IMR-90 (cell line): ENCODE data around the gene AAGAB. TPM values are rescaled to one million over a fixed set of nuclear protein-coding genes. Genes with fewer than 3 reads are reported as not detected.

Experiments used
- ATAC-seq: fragments of 200-7000 bp; cut with Tn5 transposase; 2 replicates; pipeline ENCODE4 v1.9.1; 2020; ENCODE audit warnings: low read depth, mild to moderate bottlenecking, moderate library complexity
- BruUV-seq: library from RNA; stranded (reverse); fragments of 400-500 nt; replicated peaks from 2 replicates; lab custom pipeline; 2021; lab: Mats Ljungman, UMichigan
- CTCF ChIA-PET: fragments of 300-600 bp; formaldehyde crosslinking; extraction: SDS; loops from one replicate; lab custom pipeline; 2021; ENCODE audit warnings: antibody characterized with exemption; lab: Yijun Ruan, JAX
- POLR2A ChIA-PET: fragments of 300-600 bp; sonication (Branson Sonifier 250); formaldehyde crosslinking; loops from one replicate; lab custom pipeline; 2022; ENCODE audit warnings: antibody characterized with exemption; ENCODE audit not compliant: unreplicated experiment; lab: Charles Lee
- DNase-seq: peaks from one replicate; pipeline ENCODE4 v3.0.0; 2013
- H2AFZ ChIP-seq: replicated peaks from 2 replicates; pipeline ENCODE3; 2013; ENCODE audit warnings: low read length, mild to moderate bottlenecking; ENCODE audit not compliant: poor library complexity
- H2AK5ac ChIP-seq: 2 replicates; pipeline ENCODE4 v1.6.1; 2013; ENCODE audit warnings: low read depth, low read length, inconsistent platforms
- H2AK9ac ChIP-seq: replicated peaks from 2 replicates; pipeline ENCODE3; 2013; ENCODE audit warnings: mild to moderate bottlenecking, low read depth, low read length, moderate library complexity; ENCODE audit not compliant: poor library complexity
- H2BK120ac ChIP-seq: 2 replicates; pipeline ENCODE4 v1.6.1; 2013; ENCODE audit warnings: low read depth, low read length, inconsistent platforms
- H2BK15ac ChIP-seq: 3 replicates; pipeline ENCODE4 v1.6.1; 2013; ENCODE audit warnings: low read depth, low read length, inconsistent platforms
- H2BK20ac ChIP-seq: 2 replicates; pipeline ENCODE4 v1.6.1; 2013; ENCODE audit warnings: low read depth, mild to moderate bottlenecking, inconsistent platforms, low read length, moderate library complexity
- H2BK5ac ChIP-seq: 2 replicates; pipeline ENCODE4 v1.6.1; 2013; ENCODE audit warnings: mild to moderate bottlenecking, low read depth, low read length, inconsistent platforms; ENCODE audit not compliant: poor library complexity, severe bottlenecking
- H3K14ac ChIP-seq: replicated peaks from 2 replicates; pipeline ENCODE4 v1.6.1; 2013; ENCODE audit warnings: low read depth, low read length, inconsistent platforms
- H3K18ac ChIP-seq: 2 replicates; pipeline ENCODE4 v1.6.1; 2013; ENCODE audit warnings: low read depth, low read length, control low read depth
- H3K23ac ChIP-seq: 2 replicates; pipeline ENCODE4 v1.6.1; 2013; ENCODE audit warnings: low read depth, low read length, inconsistent platforms
- H3K27ac ChIP-seq: 2 replicates; pipeline ENCODE4 v1.5.1; 2013; ENCODE audit warnings: mild to moderate bottlenecking, control low read depth, low read length; ENCODE audit not compliant: insufficient read depth
- H3K27me3 ChIP-seq: 2 replicates; pipeline ENCODE4 v1.6.1; 2013; ENCODE audit warnings: low read length; ENCODE audit not compliant: control insufficient read depth, insufficient read depth
- H3K36me3 ChIP-seq: 2 replicates; pipeline ENCODE4 v1.6.1; 2013; ENCODE audit warnings: low read length, mixed read lengths; ENCODE audit not compliant: control insufficient read depth, insufficient read depth
- H3K4ac ChIP-seq: 2 replicates; pipeline ENCODE4 v1.6.1; 2013; ENCODE audit warnings: low read depth, low read length, inconsistent platforms
- H3K4me1 ChIP-seq: 2 replicates; pipeline ENCODE4 v1.6.1; 2013; ENCODE audit warnings: low read length, mixed read lengths; ENCODE audit not compliant: control insufficient read depth, insufficient read depth
- H3K4me2 ChIP-seq: 2 replicates; pipeline ENCODE4 v1.6.1; 2013; ENCODE audit warnings: low read depth, mild to moderate bottlenecking, control low read depth, low read length, moderate library complexity
- H3K4me3 ChIP-seq: 2 replicates; pipeline ENCODE4 v1.5.1; 2013; ENCODE audit warnings: low read depth, mild to moderate bottlenecking, control low read depth, low read length, moderate library complexity; ENCODE audit not compliant: insufficient read depth
- H3K56ac ChIP-seq: 2 replicates; pipeline ENCODE4 v1.6.1; 2013; ENCODE audit warnings: low read length, inconsistent platforms; ENCODE audit not compliant: insufficient read depth; ENCODE audit errors: extremely low read depth
- H3K79me1 ChIP-seq, 2 experiments: 2 replicates each; pipeline ENCODE4 v1.6.1; 2013; ENCODE audit warnings: low read length in 2 of 2, inconsistent platforms in 1 of 2, low read depth in 1 of 2
- H3K9ac ChIP-seq: 2 replicates; pipeline ENCODE4 v1.6.1; 2013; ENCODE audit warnings: low read depth, low read length, control low read depth
- H3K9me1 ChIP-seq: 2 replicates; pipeline ENCODE4 v1.6.1; 2013; ENCODE audit warnings: low read length, inconsistent platforms; ENCODE audit not compliant: insufficient read depth
- H3K9me3 ChIP-seq: 2 replicates; pipeline ENCODE4 v1.6.1; 2013; ENCODE audit warnings: low read length; ENCODE audit not compliant: control insufficient read depth, insufficient read depth
- H4K20me1 ChIP-seq: 2 replicates; pipeline ENCODE4 v1.6.1; 2013; ENCODE audit warnings: low read length, inconsistent platforms; ENCODE audit not compliant: insufficient read depth
- H4K5ac ChIP-seq: 2 replicates; pipeline ENCODE4 v1.6.1; 2013; ENCODE audit warnings: mild to moderate bottlenecking, low read depth, low read length, control low read depth
- H4K8ac ChIP-seq, 2 experiments: 2 replicates each; pipeline ENCODE4 v1.6.1; 2013; ENCODE audit warnings: low read depth in 2 of 2, low read length in 2 of 2, control low read depth in 1 of 2, inconsistent platforms in 1 of 2
- H4K91ac ChIP-seq: 2 replicates; pipeline ENCODE4 v1.6.1; 2013; ENCODE audit warnings: low read depth, low read length, inconsistent platforms; ENCODE audit not compliant: insufficient read depth
- BHLHE40 ChIP-seq: fragments of 150-350 bp; IDR thresholded peaks from 2 replicates; pipeline ENCODE4 v1.6.1; 2016; ENCODE audit warnings: mild to moderate bottlenecking, low read depth, low read length
- CEBPB ChIP-seq: IDR thresholded peaks from 2 replicates; pipeline ENCODE4 v1.6.1; 2012; ENCODE audit warnings: low read depth, low read length, improper control_type of control experiment
- CHD1 ChIP-seq: IDR thresholded peaks from 2 replicates; pipeline ENCODE4 v1.6.1; 2012; ENCODE audit warnings: low read depth, low read length, improper control_type of control experiment
- FOS ChIP-seq: fragments of 150-350 bp; IDR thresholded peaks from 2 replicates; pipeline ENCODE4 v1.6.1; 2016; ENCODE audit warnings: low read depth, low read length
- MAFK ChIP-seq: IDR thresholded peaks from 2 replicates; pipeline ENCODE4 v1.6.1; 2012; ENCODE audit warnings: low read depth, low read length, improper control_type of control experiment
- MAZ ChIP-seq: IDR thresholded peaks from 2 replicates; pipeline ENCODE4 v1.6.1; 2012; ENCODE audit warnings: low read depth, mild to moderate bottlenecking, low read length, improper control_type of control experiment, moderate library complexity, borderline replicate concordance
- MXI1 ChIP-seq: IDR thresholded peaks from 2 replicates; pipeline ENCODE4 v1.6.1; 2012; ENCODE audit warnings: low read depth, mild to moderate bottlenecking, low read length, moderate library complexity, borderline replicate concordance
- NFE2L2 ChIP-seq: fragments of 150-350 bp; IDR thresholded peaks from 2 replicates; pipeline ENCODE4 v1.6.1; 2016; ENCODE audit warnings: low read depth, mild to moderate bottlenecking, low read length
- POLR2A ChIP-seq: IDR thresholded peaks from 2 replicates; pipeline ENCODE4 v1.6.1; 2012; ENCODE audit warnings: mild to moderate bottlenecking, low read depth, low read length
- RAD21 ChIP-seq: IDR thresholded peaks from 2 replicates; pipeline ENCODE4 v1.6.1; 2012; ENCODE audit warnings: low read length, improper control_type of control experiment
- RCOR1 ChIP-seq: IDR thresholded peaks from 2 replicates; pipeline ENCODE4 v1.6.1; 2012; ENCODE audit warnings: mild to moderate bottlenecking, low read length, improper control_type of control experiment; ENCODE audit not compliant: insufficient replicate concordance
- RFX5 ChIP-seq: IDR thresholded peaks from 2 replicates; pipeline ENCODE4 v1.8.0; 2012; ENCODE audit warnings: low read depth, mild to moderate bottlenecking, low read length, moderate library complexity
- SMC3 ChIP-seq: fragments of 150-350 bp; IDR thresholded peaks from 2 replicates; pipeline ENCODE4 v1.6.1; 2016; ENCODE audit warnings: low read depth, mild to moderate bottlenecking, antibody characterized with exemption, low read length, moderate library complexity
- WGBS, 2 experiments: methylation state at CpG; one replicate each; pipeline versions ENCODE4 v1.1.5 to v1.1.7; 2013; ENCODE audit warnings: missing lambda C conversion rate in 2 of 2; ENCODE audit not compliant: insufficient read length in 1 of 2; ENCODE audit errors: extremely low coverage in 2 of 2; 5-methylcytosine and 5-hydroxymethylcytosine counted together
- dilution Hi-C: fragments of 300-500 bp; cut with HindIII; formaldehyde crosslinking; loops from one replicate; pipeline ENCODE4 v1.14.3; 2018; ENCODE audit warnings: low sequenced_read_pairs; ENCODE audit not compliant: unreplicated experiment
- in situ Hi-C: fragments of 300-500 bp; cut with MboI; formaldehyde crosslinking; loops from 3 replicates; pipeline ENCODE4 v1.14.3; 2019; ENCODE audit warnings: low sequenced_read_pairs, inconsistent platforms, mixed read lengths
- intact Hi-C: fragments of 100-400 bp; cut with micrococcal nuclease; formaldehyde crosslinking; loops from 2 replicates; pipeline ENCODE4 v1.10.0; 2022
- polyA plus RNA-seq, 3 experiments: library from polyadenylated mRNA; depleted of rRNA; stranded (reverse); fragments of >200 nt; gene quantifications; 2 replicates each; pipeline ENCODE4 v1.2.3, GENCODE V29; 2012; ENCODE audit warnings: low replicate concordance in 1 of 3
- total RNA-seq: library from RNA; depleted of rRNA; stranded (reverse); fragments of >200 nt; gene quantifications from 2 replicates; pipeline ENCODE4 v1.2.3, GENCODE V29; 2012
- TF ChIP-seq, protein P1 (sequence below): fragments of 150-350 bp; IDR thresholded peaks from 2 replicates; pipeline ENCODE4 v1.6.1; 2017; ENCODE audit warnings: mild to moderate bottlenecking, antibody characterized with exemption, low read length, low read depth
- TF ChIP-seq, protein P2 (sequence below): conservative IDR thresholded peaks from 2 replicates; pipeline ENCODE4 v1.5.1; 2012; ENCODE audit warnings: mild to moderate bottlenecking, low read depth, low read length, improper control_type of control experiment
- TF ChIP-seq, protein P3 (sequence below): fragments of 150-350 bp; IDR thresholded peaks from 2 replicates; pipeline ENCODE4 v1.6.1; 2016; ENCODE audit warnings: low read depth, mild to moderate bottlenecking, low read length, moderate library complexity, borderline replicate concordance

The AAGAB gene
- total and polyA plus RNA-seq, 2 of the 4 experiments (the other 2 are of a cell fraction) = 26.1 to 69.7 TPM

DNA sequence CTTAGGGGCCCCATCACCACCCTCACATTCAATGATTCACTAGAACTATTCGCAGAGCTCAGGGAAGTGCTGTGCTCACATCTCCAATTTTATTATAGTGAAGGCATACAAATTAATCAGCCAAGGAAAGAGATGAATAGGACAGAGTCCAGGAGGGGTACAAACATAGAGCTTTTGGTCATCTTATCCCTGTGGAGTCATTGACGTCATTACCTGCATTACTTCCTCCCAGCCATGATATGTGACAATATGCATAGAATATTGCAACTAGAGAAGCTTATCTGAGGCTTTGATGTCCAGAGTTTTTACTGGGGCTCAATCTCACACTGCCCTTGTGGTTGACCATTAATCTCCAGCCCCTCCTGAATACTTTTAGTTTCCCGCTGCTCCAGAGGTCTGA is 1.6 kb upstream of the AAGAB start:
- Histone ChIP-seq H3K18ac (no peak overlapping the region), H2BK5ac (no peak overlapping the region), H2AK9ac (no peak overlapping the region), H3K79me1 (peaks cover 9 to 30% of the 10 kb centered on the region in 2 experiments), H3K27ac (no peak overlapping the region), H2BK15ac (no peak overlapping the region), H3K4ac (no peak overlapping the region), H2BK120ac (no peak overlapping the region), H3K4me3 (no peak overlapping the region), H3K4me2 (no peak overlapping the region), H2BK20ac (no peak overlapping the region), H3K9ac (no peak overlapping the region), H3K14ac (no peak overlapping the region), H4K91ac (no peak overlapping the region), H4K8ac (no peak overlapping the region), H4K20me1 (0 out of 2 replicates have a peak, but pooled peaks cover 4% of the 10 kb centered on the region), H2AK5ac (no peak overlapping the region), H3K56ac (no peak overlapping the region), H3K23ac (no peak overlapping the region), H4K5ac (no peak overlapping the region), H2AFZ (no peak overlapping the region), H3K36me3 (no peaks in the 10 kb centered on the region), H3K9me3 (no peaks in the 10 kb centered on the region), H3K9me1 (0 out of 2 replicates have a peak, but pooled peaks cover 4% of the 10 kb centered on the region), H3K27me3 (no peaks in the 10 kb centered on the region), H3K4me1 (peaks cover 2% of the 10 kb centered on the region; the same call in 1 of the 2 replicates)
- intact Hi-C loops (no loop called here), dilution Hi-C loops (no loop called here), in situ Hi-C loops (no loop called here)
- ChIA-PET CTCF (interaction anchor here (0.8 kb wide), 1 partner anchor 310 kb away, joined by 3 read pairs; no protein-coding TSS in a partner anchor), POLR2A (no interaction called here)
- no peak for TF ChIP-seq SMC3
- TF ChIP-seq BHLHE40 = no peak
- no peak for TF ChIP-seq RFX5
- TF ChIP-seq, protein P1, sequence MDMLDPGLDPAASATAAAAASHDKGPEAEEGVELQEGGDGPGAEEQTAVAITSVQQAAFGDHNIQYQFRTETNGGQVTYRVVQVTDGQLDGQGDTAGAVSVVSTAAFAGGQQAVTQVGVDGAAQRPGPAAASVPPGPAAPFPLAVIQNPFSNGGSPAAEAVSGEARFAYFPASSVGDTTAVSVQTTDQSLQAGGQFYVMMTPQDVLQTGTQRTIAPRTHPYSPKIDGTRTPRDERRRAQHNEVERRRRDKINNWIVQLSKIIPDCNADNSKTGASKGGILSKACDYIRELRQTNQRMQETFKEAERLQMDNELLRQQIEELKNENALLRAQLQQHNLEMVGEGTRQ = no peak
- no peak for TF ChIP-seq RCOR1
- TF ChIP-seq FOS = no peak
- TF ChIP-seq MAFK = no peak
- no peak for TF ChIP-seq NFE2L2
- TF ChIP-seq, protein P2, sequence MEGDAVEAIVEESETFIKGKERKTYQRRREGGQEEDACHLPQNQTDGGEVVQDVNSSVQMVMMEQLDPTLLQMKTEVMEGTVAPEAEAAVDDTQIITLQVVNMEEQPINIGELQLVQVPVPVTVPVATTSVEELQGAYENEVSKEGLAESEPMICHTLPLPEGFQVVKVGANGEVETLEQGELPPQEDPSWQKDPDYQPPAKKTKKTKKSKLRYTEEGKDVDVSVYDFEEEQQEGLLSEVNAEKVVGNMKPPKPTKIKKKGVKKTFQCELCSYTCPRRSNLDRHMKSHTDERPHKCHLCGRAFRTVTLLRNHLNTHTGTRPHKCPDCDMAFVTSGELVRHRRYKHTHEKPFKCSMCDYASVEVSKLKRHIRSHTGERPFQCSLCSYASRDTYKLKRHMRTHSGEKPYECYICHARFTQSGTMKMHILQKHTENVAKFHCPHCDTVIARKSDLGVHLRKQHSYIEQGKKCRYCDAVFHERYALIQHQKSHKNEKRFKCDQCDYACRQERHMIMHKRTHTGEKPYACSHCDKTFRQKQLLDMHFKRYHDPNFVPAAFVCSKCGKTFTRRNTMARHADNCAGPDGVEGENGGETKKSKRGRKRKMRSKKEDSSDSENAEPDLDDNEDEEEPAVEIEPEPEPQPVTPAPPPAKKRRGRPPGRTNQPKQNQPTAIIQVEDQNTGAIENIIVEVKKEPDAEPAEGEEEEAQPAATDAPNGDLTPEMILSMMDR = no peak
- no peak for TF ChIP-seq MAZ
- no peak for TF ChIP-seq CHD1
- no peak for TF ChIP-seq RAD21
- TF ChIP-seq CEBPB = no peak
- TF ChIP-seq MXI1 = no peak
- no peak for TF ChIP-seq POLR2A
- TF ChIP-seq, protein P3, sequence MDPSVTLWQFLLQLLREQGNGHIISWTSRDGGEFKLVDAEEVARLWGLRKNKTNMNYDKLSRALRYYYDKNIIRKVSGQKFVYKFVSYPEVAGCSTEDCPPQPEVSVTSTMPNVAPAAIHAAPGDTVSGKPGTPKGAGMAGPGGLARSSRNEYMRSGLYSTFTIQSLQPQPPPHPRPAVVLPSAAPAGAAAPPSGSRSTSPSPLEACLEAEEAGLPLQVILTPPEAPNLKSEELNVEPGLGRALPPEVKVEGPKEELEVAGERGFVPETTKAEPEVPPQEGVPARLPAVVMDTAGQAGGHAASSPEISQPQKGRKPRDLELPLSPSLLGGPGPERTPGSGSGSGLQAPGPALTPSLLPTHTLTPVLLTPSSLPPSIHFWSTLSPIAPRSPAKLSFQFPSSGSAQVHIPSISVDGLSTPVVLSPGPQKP = no peak
- DNase-seq (no peak), ATAC-seq (no peak)
- WGBS, 2 experiments = no CpG with 5 or more reads among the region's 3 CpGs
- BruUV-seq = no TSS peak
